GM23338 (cell line): Measurements from ENCODE around the gene PRELP.

Experiments used
- CREB1 ChIP-seq: fragments of 250-450 bp; sonication (Bioruptor Pico); IDR thresholded peaks from 2 replicates; pipeline ENCODE4 v1.5.0; 2020; ENCODE audit warnings: low read depth, mild to moderate bottlenecking, moderate library complexity
- EZH2 ChIP-seq: fragments of 200-600 bp; sonication (generic); IDR thresholded peaks from one replicate; pipeline ENCODE4 v1.8.0; 2017; ENCODE audit warnings: antibody characterized with exemption, mild to moderate bottlenecking, low read depth; ENCODE audit not compliant: unreplicated experiment
- EZH2phosphoT487 ChIP-seq: fragments of 200-600 bp; sonication (generic); IDR thresholded peaks from one replicate; pipeline ENCODE4 v1.8.1; 2018; ENCODE audit warnings: antibody characterized with exemption; ENCODE audit not compliant: unreplicated experiment
- JUNB ChIP-seq: IDR thresholded peaks from one replicate; pipeline ENCODE4 v1.6.1; 2016; ENCODE audit warnings: antibody characterized with exemption; ENCODE audit not compliant: unreplicated experiment
- NANOG ChIP-seq: IDR thresholded peaks from 2 replicates; pipeline ENCODE4 v1.6.1; 2016; ENCODE audit warnings: antibody characterized with exemption, borderline replicate concordance
- POLR2AphosphoS5 ChIP-seq: IDR thresholded peaks from 2 replicates; pipeline ENCODE4 v1.6.1; 2016; ENCODE audit warnings: antibody characterized with exemption, low read depth
- STAT1 ChIP-seq: IDR thresholded peaks from one replicate; pipeline ENCODE4 v1.6.1; 2016; ENCODE audit warnings: antibody characterized with exemption; ENCODE audit not compliant: unreplicated experiment
- ZNF114 ChIP-seq: fragments of 250-450 bp; sonication (Bioruptor Pico); IDR thresholded peaks from 2 replicates; pipeline ENCODE4 v1.5.0; 2020; ENCODE audit warnings: mild to moderate bottlenecking, moderate library complexity
- ZNF331 ChIP-seq: fragments of 250-450 bp; sonication (Bioruptor Pico); IDR thresholded peaks from 2 replicates; pipeline ENCODE4 v1.5.0; 2020; ENCODE audit warnings: low read depth, mild to moderate bottlenecking, moderate library complexity
- TF ChIP-seq, protein P1 (sequence below), 2 experiments: fragments of 200-600 bp in 1 of 2; sonication (generic) in 1 of 2; conservative IDR thresholded peaks; 2 replicates each; pipeline versions ENCODE4 v1.5.1 to v1.6.1; 2016 to 2017; ENCODE audit warnings: antibody characterized with exemption in 2 of 2, low read depth in 2 of 2, mild to moderate bottlenecking in 2 of 2, moderate library complexity in 1 of 2
- TF ChIP-seq, protein P2 (sequence below): IDR thresholded peaks from one replicate; pipeline ENCODE4 v1.6.1; 2018; ENCODE audit warnings: antibody characterized with exemption; ENCODE audit not compliant: unreplicated experiment
- TF ChIP-seq, protein P3 (sequence below): IDR thresholded peaks from 2 replicates; pipeline ENCODE4 v1.6.1; 2016; ENCODE audit warnings: antibody characterized with exemption
- TF ChIP-seq, protein P4 (sequence below): fragments of 250-450 bp; sonication (Bioruptor Pico); IDR thresholded peaks from 2 replicates; pipeline ENCODE4 v1.5.0; 2020; ENCODE audit warnings: mild to moderate bottlenecking, moderate library complexity

DNA sequence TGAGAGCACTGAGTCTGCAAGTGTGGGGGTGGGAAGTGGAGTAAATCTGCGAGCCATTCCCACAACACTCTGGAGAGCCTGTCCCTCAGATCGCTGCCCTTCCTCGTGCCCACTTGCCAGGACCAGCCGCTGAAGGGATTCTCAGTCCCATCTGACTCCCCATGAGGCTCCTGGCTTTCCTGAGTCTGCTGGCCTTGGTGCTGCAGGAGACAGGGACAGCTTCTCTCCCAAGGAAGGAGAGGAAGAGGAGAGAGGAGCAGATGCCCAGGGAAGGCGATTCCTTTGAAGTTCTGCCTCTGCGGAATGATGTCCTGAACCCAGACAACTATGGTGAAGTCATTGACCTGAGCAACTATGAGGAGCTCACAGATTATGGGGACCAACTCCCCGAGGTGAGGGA is 20.2 kb downstream of the PRELP start:
- TF ChIP-seq, protein P1, sequence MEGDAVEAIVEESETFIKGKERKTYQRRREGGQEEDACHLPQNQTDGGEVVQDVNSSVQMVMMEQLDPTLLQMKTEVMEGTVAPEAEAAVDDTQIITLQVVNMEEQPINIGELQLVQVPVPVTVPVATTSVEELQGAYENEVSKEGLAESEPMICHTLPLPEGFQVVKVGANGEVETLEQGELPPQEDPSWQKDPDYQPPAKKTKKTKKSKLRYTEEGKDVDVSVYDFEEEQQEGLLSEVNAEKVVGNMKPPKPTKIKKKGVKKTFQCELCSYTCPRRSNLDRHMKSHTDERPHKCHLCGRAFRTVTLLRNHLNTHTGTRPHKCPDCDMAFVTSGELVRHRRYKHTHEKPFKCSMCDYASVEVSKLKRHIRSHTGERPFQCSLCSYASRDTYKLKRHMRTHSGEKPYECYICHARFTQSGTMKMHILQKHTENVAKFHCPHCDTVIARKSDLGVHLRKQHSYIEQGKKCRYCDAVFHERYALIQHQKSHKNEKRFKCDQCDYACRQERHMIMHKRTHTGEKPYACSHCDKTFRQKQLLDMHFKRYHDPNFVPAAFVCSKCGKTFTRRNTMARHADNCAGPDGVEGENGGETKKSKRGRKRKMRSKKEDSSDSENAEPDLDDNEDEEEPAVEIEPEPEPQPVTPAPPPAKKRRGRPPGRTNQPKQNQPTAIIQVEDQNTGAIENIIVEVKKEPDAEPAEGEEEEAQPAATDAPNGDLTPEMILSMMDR (conservative IDR thresholded peaks at IDR 0.05; ENCODE audit: low read depth in 2 of 2): no peak
- TF ChIP-seq POLR2AphosphoS5 (no peak), EZH2phosphoT487 (no peak), EZH2 (no peak), CREB1 (CRISPR knock-in tag) (no peak), NANOG (no peak), ZNF331 (no peak), JUNB (no peak), ZNF114 (CRISPR knock-in tag) (no peak), STAT1 (no peak)
- TF ChIP-seq, protein P2, sequence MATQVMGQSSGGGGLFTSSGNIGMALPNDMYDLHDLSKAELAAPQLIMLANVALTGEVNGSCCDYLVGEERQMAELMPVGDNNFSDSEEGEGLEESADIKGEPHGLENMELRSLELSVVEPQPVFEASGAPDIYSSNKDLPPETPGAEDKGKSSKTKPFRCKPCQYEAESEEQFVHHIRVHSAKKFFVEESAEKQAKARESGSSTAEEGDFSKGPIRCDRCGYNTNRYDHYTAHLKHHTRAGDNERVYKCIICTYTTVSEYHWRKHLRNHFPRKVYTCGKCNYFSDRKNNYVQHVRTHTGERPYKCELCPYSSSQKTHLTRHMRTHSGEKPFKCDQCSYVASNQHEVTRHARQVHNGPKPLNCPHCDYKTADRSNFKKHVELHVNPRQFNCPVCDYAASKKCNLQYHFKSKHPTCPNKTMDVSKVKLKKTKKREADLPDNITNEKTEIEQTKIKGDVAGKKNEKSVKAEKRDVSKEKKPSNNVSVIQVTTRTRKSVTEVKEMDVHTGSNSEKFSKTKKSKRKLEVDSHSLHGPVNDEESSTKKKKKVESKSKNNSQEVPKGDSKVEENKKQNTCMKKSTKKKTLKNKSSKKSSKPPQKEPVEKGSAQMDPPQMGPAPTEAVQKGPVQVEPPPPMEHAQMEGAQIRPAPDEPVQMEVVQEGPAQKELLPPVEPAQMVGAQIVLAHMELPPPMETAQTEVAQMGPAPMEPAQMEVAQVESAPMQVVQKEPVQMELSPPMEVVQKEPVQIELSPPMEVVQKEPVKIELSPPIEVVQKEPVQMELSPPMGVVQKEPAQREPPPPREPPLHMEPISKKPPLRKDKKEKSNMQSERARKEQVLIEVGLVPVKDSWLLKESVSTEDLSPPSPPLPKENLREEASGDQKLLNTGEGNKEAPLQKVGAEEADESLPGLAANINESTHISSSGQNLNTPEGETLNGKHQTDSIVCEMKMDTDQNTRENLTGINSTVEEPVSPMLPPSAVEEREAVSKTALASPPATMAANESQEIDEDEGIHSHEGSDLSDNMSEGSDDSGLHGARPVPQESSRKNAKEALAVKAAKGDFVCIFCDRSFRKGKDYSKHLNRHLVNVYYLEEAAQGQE: no peak
- TF ChIP-seq, protein P3, sequence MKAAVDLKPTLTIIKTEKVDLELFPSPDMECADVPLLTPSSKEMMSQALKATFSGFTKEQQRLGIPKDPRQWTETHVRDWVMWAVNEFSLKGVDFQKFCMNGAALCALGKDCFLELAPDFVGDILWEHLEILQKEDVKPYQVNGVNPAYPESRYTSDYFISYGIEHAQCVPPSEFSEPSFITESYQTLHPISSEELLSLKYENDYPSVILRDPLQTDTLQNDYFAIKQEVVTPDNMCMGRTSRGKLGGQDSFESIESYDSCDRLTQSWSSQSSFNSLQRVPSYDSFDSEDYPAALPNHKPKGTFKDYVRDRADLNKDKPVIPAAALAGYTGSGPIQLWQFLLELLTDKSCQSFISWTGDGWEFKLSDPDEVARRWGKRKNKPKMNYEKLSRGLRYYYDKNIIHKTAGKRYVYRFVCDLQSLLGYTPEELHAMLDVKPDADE: no peak
- TF ChIP-seq, protein P4, sequence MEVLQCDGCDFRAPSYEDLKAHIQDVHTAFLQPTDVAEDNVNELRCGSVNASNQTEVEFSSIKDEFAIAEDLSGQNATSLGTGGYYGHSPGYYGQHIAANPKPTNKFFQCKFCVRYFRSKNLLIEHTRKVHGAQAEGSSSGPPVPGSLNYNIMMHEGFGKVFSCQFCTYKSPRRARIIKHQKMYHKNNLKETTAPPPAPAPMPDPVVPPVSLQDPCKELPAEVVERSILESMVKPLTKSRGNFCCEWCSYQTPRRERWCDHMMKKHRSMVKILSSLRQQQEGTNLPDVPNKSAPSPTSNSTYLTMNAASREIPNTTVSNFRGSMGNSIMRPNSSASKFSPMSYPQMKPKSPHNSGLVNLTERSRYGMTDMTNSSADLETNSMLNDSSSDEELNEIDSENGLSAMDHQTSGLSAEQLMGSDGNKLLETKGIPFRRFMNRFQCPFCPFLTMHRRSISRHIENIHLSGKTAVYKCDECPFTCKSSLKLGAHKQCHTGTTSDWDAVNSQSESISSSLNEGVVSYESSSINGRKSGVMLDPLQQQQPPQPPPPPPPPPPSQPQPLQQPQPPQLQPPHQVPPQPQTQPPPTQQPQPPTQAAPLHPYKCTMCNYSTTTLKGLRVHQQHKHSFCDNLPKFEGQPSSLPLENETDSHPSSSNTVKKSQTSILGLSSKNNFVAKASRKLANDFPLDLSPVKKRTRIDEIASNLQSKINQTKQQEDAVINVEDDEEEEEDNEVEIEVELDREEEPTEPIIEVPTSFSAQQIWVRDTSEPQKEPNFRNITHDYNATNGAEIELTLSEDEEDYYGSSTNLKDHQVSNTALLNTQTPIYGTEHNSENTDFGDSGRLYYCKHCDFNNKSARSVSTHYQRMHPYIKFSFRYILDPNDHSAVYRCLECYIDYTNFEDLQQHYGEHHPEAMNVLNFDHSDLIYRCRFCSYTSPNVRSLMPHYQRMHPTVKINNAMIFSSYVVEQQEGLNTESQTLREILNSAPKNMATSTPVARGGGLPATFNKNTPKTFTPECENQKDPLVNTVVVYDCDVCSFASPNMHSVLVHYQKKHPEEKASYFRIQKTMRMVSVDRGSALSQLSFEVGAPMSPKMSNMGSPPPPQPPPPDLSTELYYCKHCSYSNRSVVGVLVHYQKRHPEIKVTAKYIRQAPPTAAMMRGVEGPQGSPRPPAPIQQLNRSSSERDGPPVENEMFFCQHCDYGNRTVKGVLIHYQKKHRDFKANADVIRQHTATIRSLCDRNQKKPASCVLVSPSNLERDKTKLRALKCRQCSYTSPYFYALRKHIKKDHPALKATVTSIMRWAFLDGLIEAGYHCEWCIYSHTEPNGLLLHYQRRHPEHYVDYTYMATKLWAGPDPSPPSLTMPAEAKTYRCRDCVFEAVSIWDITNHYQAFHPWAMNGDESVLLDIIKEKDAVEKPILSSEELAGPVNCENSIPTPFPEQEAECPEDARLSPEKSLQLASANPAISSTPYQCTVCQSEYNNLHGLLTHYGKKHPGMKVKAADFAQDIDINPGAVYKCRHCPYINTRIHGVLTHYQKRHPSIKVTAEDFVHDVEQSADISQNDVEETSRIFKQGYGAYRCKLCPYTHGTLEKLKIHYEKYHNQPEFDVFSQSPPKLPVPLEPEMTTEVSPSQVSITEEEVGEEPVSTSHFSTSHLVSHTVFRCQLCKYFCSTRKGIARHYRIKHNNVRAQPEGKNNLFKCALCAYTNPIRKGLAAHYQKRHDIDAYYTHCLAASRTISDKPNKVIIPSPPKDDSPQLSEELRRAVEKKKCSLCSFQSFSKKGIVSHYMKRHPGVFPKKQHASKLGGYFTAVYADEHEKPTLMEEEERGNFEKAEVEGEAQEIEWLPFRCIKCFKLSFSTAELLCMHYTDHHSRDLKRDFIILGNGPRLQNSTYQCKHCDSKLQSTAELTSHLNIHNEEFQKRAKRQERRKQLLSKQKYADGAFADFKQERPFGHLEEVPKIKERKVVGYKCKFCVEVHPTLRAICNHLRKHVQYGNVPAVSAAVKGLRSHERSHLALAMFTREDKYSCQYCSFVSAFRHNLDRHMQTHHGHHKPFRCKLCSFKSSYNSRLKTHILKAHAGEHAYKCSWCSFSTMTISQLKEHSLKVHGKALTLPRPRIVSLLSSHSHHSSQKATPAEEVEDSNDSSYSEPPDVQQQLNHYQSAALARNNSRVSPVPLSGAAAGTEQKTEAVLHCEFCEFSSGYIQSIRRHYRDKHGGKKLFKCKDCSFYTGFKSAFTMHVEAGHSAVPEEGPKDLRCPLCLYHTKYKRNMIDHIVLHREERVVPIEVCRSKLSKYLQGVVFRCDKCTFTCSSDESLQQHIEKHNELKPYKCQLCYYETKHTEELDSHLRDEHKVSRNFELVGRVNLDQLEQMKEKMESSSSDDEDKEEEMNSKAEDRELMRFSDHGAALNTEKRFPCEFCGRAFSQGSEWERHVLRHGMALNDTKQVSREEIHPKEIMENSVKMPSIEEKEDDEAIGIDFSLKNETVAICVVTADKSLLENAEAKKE (CRISPR knock-in tag): no peak
